Head of caudate nucleus (tissue), 42 donors: ENCODE data around the gene CMKLR1.

Experiments
- DNase-seq, 42 donors: peaks; one replicate each; pipeline versions ENCODE4 v3.0.0 to v3.0.0-alpha.2; 2020 to 2021; ENCODE audit warnings: mixed read lengths in 7 of 42
- intact Hi-C: fragments of 100-400 bp; cut with DNase I; formaldehyde crosslinking; loops from one replicate; pipeline ENCODE4 v1.15.0; 2022

Gene CMKLR1

GRCh38 chr12:108364879-108365278, 25.8 kb upstream of the CMKLR1 start:
- intact Hi-C loops: no loop called here
- DNase-seq: no peak

GRCh38 chr12:108363565-108363964, 24.5 kb upstream of the CMKLR1 start:
- no peak for DNase-seq
- intact Hi-C loops: no loop called here

DNA sequence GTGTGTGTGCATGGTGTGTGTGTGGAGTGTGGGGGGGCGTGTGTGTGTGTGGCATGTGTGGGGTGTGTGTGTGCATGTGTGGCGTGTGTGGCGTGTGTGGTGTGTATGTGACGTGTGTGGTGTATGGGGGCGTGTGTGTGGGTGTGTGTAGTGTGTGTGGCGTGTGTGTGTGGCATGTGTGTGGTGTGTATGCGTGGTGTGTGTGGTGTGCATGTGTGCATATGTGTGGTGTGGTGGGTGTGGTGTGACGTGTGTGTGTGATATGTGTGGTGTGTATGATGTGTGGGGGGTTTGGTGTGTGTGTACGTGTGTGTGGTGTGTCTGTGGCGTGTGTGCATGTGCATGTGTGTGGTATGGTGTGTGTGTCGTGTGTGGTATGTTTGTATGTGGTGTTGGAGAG, 24.1 kb upstream of the CMKLR1 start:
- intact Hi-C loops: no loop called here
- no peak for DNase-seq

- intact Hi-C loops: no loop called here
- DNase-seq: no peak
These were observed 22.5 kb upstream of the CMKLR1 start for GRCh38 chr12:108361606-108362005.

- intact Hi-C loops: no loop called here
- no peak for DNase-seq
These were observed 21.4 kb upstream of the CMKLR1 start for GRCh38 chr12:108360487-108360886.

GRCh38 chr12:108360057-108360456, 20.9 kb upstream of the CMKLR1 start:
- DNase-seq: no peak
- intact Hi-C loops: no loop called here

GRCh38 chr12:108358580-108358965, 19.5 kb upstream of the CMKLR1 start:
- intact Hi-C loops: no loop called here
- DNase-seq: peak; percentile 29 to 93 (median 74)

DNA sequence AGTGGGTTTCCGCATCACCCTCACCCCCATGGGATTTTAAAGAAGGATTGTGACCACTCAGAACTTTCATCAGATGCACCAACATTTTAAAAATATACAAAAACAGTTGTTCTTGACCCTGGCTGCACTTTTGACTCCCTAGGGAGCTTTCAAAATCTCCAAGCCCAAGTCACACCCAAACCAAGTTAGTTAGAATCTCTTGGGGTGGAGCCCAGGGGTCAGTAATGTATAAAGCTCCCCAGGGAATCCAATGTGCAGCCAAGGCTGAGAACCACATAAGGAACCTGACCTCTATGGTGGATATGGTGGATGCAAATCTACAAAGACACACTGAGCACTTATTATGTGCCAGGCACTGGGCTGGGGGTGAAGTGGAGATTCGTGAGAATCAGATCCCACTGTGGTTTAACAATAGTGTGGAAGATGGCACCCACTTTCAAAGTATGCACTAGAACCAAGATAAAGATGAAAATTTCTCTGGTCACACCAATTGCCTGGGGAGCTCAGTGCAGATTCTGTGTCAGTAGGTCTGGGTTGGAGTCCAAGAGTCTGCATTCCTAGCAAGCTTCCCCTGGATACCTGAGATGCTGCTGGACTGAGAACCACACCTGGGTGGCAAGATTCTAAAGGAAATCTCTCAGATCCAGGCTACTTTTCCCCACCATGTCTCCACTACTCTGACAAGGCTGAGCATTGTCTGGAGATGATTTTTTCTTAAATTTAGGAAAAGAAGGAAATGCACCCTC, 18.9 kb upstream of the CMKLR1 start:
- intact Hi-C loops: no loop called here
- peak in 1 of 42 donors; percentile 38 for DNase-seq

- peak in 2 of 42 donors; percentile 5 to 20 for DNase-seq
- intact Hi-C loops: no loop called here
These were observed 18.0 kb upstream of the CMKLR1 start for GRCh38 chr12:108356835-108357806.

GRCh38 chr12:108355069-108355468, 16.0 kb upstream of the CMKLR1 start:
- intact Hi-C loops: no loop called here

GRCh38 chr12:108352591-108352990, 13.5 kb upstream of the CMKLR1 start:
- no peak for DNase-seq
- intact Hi-C loops: no loop called here

More at GRCh38 chr12:108355069-108355468, 16.0 kb upstream of the CMKLR1 start:
- no peak for DNase-seq

DNA sequence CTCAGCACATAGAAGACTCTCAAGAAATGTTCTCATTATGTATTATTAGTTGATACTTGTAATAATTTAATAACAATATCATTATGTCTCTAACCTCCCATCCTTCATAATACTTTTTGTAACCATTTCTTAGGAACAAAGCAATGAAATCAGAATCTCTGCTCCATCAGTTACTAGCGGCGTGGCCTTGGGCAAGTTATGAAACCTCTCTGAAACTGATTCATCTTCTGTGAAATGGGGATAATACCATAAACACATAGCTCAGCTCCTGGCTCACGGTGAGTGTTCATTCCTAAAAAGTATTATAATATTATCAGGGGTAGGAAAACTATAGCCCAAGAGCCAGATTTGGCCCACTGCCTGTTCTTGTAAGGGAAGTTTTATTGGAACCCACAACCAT, 11.4 kb upstream of the CMKLR1 start:
- no peak for DNase-seq
- intact Hi-C loops: no loop called here

DNA sequence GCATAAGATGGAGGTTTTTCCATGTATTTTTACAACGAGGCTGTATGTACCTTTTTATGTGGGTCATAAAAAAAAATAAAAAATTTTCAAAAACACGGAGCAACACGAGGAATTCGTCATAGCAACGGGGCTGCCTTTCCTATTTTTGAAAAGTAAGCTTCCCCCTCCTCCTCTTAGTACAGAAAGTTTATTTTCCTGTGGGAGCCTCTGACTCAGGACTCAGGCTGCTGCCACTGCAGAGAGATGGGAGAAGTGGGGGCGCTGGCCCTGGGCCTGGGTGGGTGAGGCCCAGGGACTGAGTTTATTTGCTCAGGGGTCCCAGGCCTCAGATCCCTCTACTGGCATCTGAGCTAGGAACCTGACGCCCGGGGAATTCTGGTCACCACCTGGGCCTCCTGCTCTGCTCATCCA, 10.2 kb upstream of the CMKLR1 start:
- intact Hi-C loops: no loop called here
- peak in 35 of 42 donors; percentile 14 to 84 (median 51) for DNase-seq

DNA sequence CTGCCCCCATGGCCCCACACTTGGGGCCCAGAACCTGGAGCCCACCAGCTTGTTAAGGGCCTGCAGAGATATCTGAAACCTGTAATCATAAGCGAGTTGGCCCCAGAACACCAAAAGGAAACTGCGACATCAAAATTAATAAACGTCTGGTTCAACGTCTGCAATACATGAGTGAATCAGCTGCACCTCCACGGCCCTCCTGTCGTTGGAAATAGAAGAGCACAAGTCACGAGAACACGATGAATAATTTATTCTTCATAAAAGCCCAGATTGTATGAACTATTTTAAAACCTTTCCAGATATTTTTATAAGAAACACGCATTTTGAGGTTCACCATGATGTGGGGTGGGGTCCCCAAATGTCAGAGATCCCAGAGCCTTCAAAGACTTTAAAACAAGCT, 9.7 kb upstream of the CMKLR1 start:
- peak in 24 of 42 donors; percentile 20 to 69 (median 46) for DNase-seq
- intact Hi-C loops: no loop called here

GRCh38 chr12:108346727-108347710, 7.9 kb upstream of the CMKLR1 start:
- intact Hi-C loops: no loop called here
- no peak for DNase-seq

DNA sequence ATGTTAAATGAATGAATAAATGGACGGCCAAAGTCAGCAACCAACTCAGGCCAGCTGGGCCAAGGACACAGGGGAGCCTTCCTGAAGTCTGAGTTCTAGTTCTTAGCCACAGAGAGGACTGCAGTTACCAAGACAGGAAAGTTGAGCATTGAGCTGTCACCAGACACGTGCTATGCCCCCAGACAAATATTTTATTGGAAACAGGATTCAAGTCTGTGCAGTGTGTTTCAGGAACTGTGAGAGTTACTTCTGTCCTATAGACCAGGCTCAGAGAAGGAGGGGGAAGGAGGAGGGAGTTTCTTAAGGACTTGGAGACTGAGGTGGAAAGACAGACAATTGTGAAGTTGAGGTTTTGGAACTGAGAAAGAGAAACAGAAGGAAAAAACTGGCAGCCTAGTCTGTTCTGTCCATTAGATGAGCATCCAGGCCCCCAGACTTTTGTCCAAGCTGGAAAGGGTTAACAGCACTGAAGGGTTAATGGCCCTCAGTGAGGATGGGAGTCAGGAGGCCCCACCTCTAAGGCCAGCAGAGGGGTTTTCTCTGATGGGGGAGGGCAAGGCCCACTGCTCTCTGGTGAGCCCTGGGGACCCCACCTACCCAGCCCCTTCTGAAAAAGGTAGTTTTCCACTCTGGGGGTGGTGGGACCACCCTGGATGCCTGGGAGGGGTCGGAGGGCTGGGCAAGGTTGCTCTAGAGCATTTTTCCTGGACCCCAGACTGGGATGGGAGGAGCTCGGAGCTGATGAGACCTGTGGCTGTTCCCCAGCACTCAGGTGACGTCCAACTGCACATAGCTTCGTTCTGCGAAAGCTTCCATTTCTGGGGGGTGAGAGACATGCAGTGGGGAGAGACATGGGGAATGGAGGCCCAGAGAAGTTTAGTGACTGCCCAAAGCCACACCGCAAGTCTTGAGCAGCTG, 6.9 kb upstream of the CMKLR1 start:
- DNase-seq: no peak
- intact Hi-C loops: no loop called here

DNA sequence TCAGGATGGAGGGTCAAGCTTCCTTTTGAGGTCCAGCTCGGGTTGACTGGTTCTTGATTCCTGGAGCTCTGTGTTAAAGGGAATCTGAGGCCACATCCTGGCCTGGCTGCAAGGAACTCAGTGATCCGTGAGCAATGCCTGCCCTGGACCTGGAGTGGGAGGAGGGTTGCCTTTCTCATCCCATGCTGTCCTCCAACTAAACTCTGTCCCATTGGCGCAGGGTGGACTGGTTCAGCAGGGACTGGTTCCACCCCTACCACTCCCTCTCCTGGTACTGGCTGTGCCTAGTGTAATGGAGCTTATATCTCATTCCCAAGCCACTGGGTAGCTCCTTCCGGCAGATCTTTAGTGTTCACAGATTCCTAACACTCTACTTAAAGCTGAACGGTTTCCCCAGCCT, 3.9 kb upstream of the CMKLR1 start:
- DNase-seq: no peak
- intact Hi-C loops: no loop called here
